Measurements from ENCODE around the gene ZNF407. TPM values are rescaled to one million over a fixed set of nuclear protein-coding genes. Genes with fewer than 3 reads are reported as not detected.

ZNF407 gene
- total RNA-seq, 1 donor from 2014 or later: 13.2 TPM

DNA sequence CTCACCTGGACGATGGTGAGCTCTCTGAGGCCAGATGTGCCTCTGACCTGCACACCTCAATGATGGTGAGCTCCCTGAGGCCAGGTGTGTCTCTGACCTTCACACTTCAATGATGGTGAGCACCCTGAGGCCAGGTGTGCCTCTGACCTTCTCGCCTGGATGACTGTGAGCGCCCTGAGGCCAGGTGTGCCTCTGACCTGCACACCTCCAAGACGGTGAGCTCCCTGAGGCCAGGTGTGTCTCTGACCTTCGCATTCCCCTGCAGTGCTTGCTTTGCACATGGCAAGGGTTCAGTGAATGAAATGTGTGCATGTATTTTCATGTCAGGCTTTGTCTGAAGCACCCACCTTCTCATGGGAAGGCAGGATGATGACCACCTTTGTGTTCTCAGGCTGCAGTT lies 515.8 kb downstream of the ZNF407 start:
- TF ChIP-seq, protein P1, sequence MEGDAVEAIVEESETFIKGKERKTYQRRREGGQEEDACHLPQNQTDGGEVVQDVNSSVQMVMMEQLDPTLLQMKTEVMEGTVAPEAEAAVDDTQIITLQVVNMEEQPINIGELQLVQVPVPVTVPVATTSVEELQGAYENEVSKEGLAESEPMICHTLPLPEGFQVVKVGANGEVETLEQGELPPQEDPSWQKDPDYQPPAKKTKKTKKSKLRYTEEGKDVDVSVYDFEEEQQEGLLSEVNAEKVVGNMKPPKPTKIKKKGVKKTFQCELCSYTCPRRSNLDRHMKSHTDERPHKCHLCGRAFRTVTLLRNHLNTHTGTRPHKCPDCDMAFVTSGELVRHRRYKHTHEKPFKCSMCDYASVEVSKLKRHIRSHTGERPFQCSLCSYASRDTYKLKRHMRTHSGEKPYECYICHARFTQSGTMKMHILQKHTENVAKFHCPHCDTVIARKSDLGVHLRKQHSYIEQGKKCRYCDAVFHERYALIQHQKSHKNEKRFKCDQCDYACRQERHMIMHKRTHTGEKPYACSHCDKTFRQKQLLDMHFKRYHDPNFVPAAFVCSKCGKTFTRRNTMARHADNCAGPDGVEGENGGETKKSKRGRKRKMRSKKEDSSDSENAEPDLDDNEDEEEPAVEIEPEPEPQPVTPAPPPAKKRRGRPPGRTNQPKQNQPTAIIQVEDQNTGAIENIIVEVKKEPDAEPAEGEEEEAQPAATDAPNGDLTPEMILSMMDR (conservative IDR thresholded peaks at IDR 0.05): no peak
- no peak overlapping the region for H3K27ac Mint-ChIP-seq (ENCODE audit: unreplicated experiment)
- no peaks in the 10 kb centered on the region for H3K36me3 Mint-ChIP-seq (ENCODE audit: low read depth)
- no peaks in the 10 kb centered on the region for H3K27me3 Mint-ChIP-seq (ENCODE audit: low read depth)
- no peak overlapping the region for H3K4me3 Mint-ChIP-seq
- no peak for DNase-seq (ENCODE audit: low read depth, low spot score)
- H3K4me1 Mint-ChIP-seq: no peaks in the 10 kb centered on the region
- no peaks in the 10 kb centered on the region for H3K9me3 Mint-ChIP-seq

DNA sequence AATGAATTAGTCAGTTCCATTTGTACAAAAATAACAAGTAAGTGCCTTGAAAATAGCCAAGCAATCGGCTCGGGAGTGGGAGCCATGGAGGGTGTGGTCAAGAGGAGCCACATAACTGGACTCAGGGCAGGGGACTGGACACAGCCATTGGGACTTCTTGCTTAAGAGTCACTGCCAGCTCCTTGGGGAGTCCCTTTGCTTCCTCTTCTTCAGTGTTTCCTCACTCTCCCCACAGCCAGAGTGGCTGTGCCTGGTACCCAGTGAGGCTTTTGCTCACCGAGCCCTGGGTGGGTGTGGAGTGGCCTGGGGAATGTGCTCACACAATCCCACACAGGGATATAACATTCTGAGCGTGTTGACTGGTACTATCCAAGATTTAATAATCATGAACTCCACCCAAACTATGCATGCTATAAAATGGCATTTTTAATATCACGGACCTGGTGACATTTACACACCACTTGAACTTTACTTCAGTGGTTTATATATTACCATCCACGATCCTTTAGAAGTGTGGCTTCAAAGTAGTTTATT lies 516.6 kb downstream of the ZNF407 start:
- Mint-ChIP-seq H3K27me3 (ENCODE audit: low read depth) (no peaks in the 10 kb centered on the region), H3K27ac (ENCODE audit: unreplicated experiment) (no peak overlapping the region), H3K9me3 (no peaks in the 10 kb centered on the region), H3K4me3 (no peak overlapping the region), H3K4me1 (no peaks in the 10 kb centered on the region), H3K36me3 (ENCODE audit: low read depth) (no peaks in the 10 kb centered on the region)
- TF ChIP-seq, protein P1 (conservative IDR thresholded peaks at IDR 0.05): no peak
- no peak for DNase-seq (ENCODE audit: low read depth, low spot score)

Other genes starting within 250 kb of the ZNF407 start
- not detected in 2 replicates for gene DIPK1C, start 140.6 kb upstream of the ZNF407 start, total RNA-seq
- gene CNDP2, start 101.5 kb upstream of the ZNF407 start, total RNA-seq: 194 and 204 TPM in 2 replicates
- gene CNDP1, start 63.4 kb upstream of the ZNF407 start, total RNA-seq: 0.56 and 0.59 TPM in 2 replicates

Data from neural crest cell (in vitro differentiated cells).